HepG2 (cell line): Measurements from ENCODE around the gene ZNF512B. TPM values are rescaled to one million over a fixed set of nuclear protein-coding genes. Genes with fewer than 3 reads are reported as not detected.

Source experiments
- ADNP ChIP-seq: sonication (generic); formaldehyde crosslinking; IDR thresholded peaks from 2 replicates; pipeline ENCODE4 v1.4.0; 2020; ENCODE audit warnings: missing genetic modification reagents
- AGO1 ChIP-seq: fragments of 200-400 bp; formaldehyde crosslinking; IDR thresholded peaks from 2 replicates; pipeline ENCODE4 v1.6.1; 2017; ENCODE audit warnings: mild to moderate bottlenecking, low read depth, low read length, moderate library complexity; ENCODE audit not compliant: poor library complexity, severe bottlenecking
- CBFB ChIP-seq: sonication (generic); formaldehyde crosslinking; IDR thresholded peaks from 2 replicates; pipeline ENCODE4 v1.4.0; 2020; ENCODE audit warnings: missing genetic modification reagents
- GABPB1 ChIP-seq: IDR thresholded peaks from 2 replicates; pipeline ENCODE4 v1.6.1; 2016; ENCODE audit warnings: mild to moderate bottlenecking, missing genetic modification reagents, moderate library complexity, missing compliant biosample characterization
- MYC ChIP-seq: sonication (generic); formaldehyde crosslinking; IDR thresholded peaks from 2 replicates; pipeline ENCODE4 v1.9.0; 2021; ENCODE audit warnings: missing genetic modification reagents, borderline replicate concordance
- NR2F1 ChIP-seq, 2 experiments: fragments of 450-650 bp in 1 of 2; formaldehyde crosslinking in 1 of 2; IDR thresholded peaks; 2 replicates each; pipeline versions ENCODE4 v1.5.0 to v1.6.1; 2016 to 2020; ENCODE audit warnings: mild to moderate bottlenecking in 1 of 2, missing compliant biosample characterization in 1 of 2, missing genetic modification reagents in 1 of 2, moderate library complexity in 1 of 2
- PHF20 ChIP-seq: sonication (generic); formaldehyde crosslinking; IDR thresholded peaks from 2 replicates; pipeline ENCODE4 v1.5.0; 2020; ENCODE audit warnings: mild to moderate bottlenecking, missing genetic modification reagents
- POLR2AphosphoS5 ChIP-seq: IDR thresholded peaks from 2 replicates; pipeline ENCODE4 v1.6.1; 2012; ENCODE audit warnings: low read depth, low read length
- POLR2G ChIP-seq: fragments of 200-400 bp; formaldehyde crosslinking; IDR thresholded peaks from 2 replicates; pipeline ENCODE4 v1.6.1; 2018; ENCODE audit warnings: mild to moderate bottlenecking, low read depth, low read length, moderate library complexity
- PRDM4 ChIP-seq: sonication (generic); formaldehyde crosslinking; IDR thresholded peaks from 2 replicates; pipeline ENCODE4 v1.9.0; 2021; ENCODE audit warnings: missing genetic modification reagents, borderline replicate concordance
- SNAI1 ChIP-seq: sonication (generic); formaldehyde crosslinking; IDR thresholded peaks from 2 replicates; pipeline ENCODE4 v1.5.0; 2020; ENCODE audit warnings: mild to moderate bottlenecking, missing genetic modification reagents, borderline replicate concordance
- SRY ChIP-seq: sonication (generic); formaldehyde crosslinking; IDR thresholded peaks from 2 replicates; pipeline ENCODE4 v1.8.0; 2022; ENCODE audit warnings: mild to moderate bottlenecking, missing genetic modification reagents
- TCF7L2 ChIP-seq: IDR thresholded peaks from 2 replicates; pipeline ENCODE4 v1.6.1; 2011; ENCODE audit warnings: mild to moderate bottlenecking, low read depth, low read length, moderate library complexity
- TERF1 ChIP-seq: sonication (generic); formaldehyde crosslinking; IDR thresholded peaks from 2 replicates; pipeline ENCODE4 v1.8.0; 2022; ENCODE audit warnings: mild to moderate bottlenecking, missing genetic modification reagents, moderate library complexity
- ZBTB25 ChIP-seq: IDR thresholded peaks from 2 replicates; pipeline ENCODE4 v1.6.1; 2018; ENCODE audit warnings: missing genetic modification reagents
- ZMAT5 ChIP-seq: sonication (generic); formaldehyde crosslinking; IDR thresholded peaks from 2 replicates; pipeline ENCODE4 v1.5.0; 2020; ENCODE audit warnings: mild to moderate bottlenecking, low read depth, missing genetic modification reagents, borderline replicate concordance
- ZNF546 ChIP-seq: sonication (generic); formaldehyde crosslinking; conservative IDR thresholded peaks from 2 replicates; pipeline ENCODE4 v1.8.1; 2023; ENCODE audit warnings: mild to moderate bottlenecking, missing genetic modification reagents
- ZNF567 ChIP-seq: sonication (generic); formaldehyde crosslinking; IDR thresholded peaks from 2 replicates; pipeline ENCODE4 v1.8.1; 2023; ENCODE audit warnings: mild to moderate bottlenecking, missing genetic modification reagents, borderline replicate concordance
- ZNF776 ChIP-seq: sonication (generic); formaldehyde crosslinking; IDR thresholded peaks from 2 replicates; pipeline ENCODE4 v1.4.0; 2020; ENCODE audit warnings: mild to moderate bottlenecking, missing genetic modification reagents
- ZNF782 ChIP-seq: sonication (generic); formaldehyde crosslinking; IDR thresholded peaks from 2 replicates; pipeline ENCODE4 v1.4.0; 2020; ENCODE audit warnings: missing genetic modification reagents, mild to moderate bottlenecking, borderline replicate concordance
- polyA plus RNA-seq, 8 experiments: library from polyadenylated mRNA; depleted of rRNA in 3 of 8; stranded (reverse) in 7 of 8; unstranded in 1 of 8; fragments of >200 nt; fragmentation: Illumina TruSeq in 4 of 8; extraction: Trizol in 4 of 8; gene quantifications; 2 replicates each; pipeline versions ENCODE4 v1.2.1 to v1.2.3, GENCODE V29; 2011 to 2016; ENCODE audit warnings: low read depth in 4 of 8, missing spikeins in 1 of 8, mixed read lengths in 1 of 8; ENCODE audit not compliant: insufficient read depth in 1 of 8
- total RNA-seq, 5 experiments: library from RNA; depleted of rRNA; stranded (reverse); fragments of >200 nt; fragmentation: Illumina TruSeq; extraction: Trizol; gene quantifications; 2 replicates each; pipeline ENCODE4 v1.2.3, GENCODE V29; 2016; ENCODE audit warnings: low read depth in 1 of 5
- TF ChIP-seq, protein P1 (sequence below): sonication (generic); formaldehyde crosslinking; IDR thresholded peaks from 2 replicates; pipeline ENCODE4 v1.8.0; 2022; ENCODE audit warnings: missing genetic modification reagents, low read depth, mild to moderate bottlenecking, borderline replicate concordance

The ZNF512B gene
- total and polyA plus RNA-seq, 2 of the 13 experiments (the other 11 are each of a cell fraction or from before 2014, with no cell fraction given), result 11.5 to 30.6 TPM

GRCh38 chr20:63945031-63945658, 24.6 kb downstream of the ZNF512B start (continued):
- no peak for TF ChIP-seq ZMAT5 (CRISPR knock-in tag)
- peak; percentile 19; the same call in 1 of the 2 replicates for TF ChIP-seq POLR2G
- TF ChIP-seq SNAI1 (CRISPR knock-in tag), result no peak
- no peak for TF ChIP-seq ZNF546 (CRISPR knock-in tag)
- no peak for TF ChIP-seq NR2F1 (CRISPR knock-in tag; IDR thresholded peaks at IDR 0.05)
- no peak for TF ChIP-seq CBFB (CRISPR knock-in tag)
- TF ChIP-seq GABPB1 (CRISPR knock-in tag), result 0 out of 2 replicates have a peak, but pooled peaks have one; percentile 3
- TF ChIP-seq TCF7L2, result no peak
- no peak for TF ChIP-seq SRY (CRISPR knock-in tag)
- no peak for TF ChIP-seq PRDM4 (CRISPR knock-in tag)
- TF ChIP-seq ADNP (CRISPR knock-in tag), result no peak
- peak; percentile 63; the same call in 1 of the 2 replicates for TF ChIP-seq TERF1 (CRISPR knock-in tag)
- no peak for TF ChIP-seq ZNF776 (CRISPR knock-in tag)
- no peak for TF ChIP-seq PHF20 (CRISPR knock-in tag)
- TF ChIP-seq, protein P1, sequence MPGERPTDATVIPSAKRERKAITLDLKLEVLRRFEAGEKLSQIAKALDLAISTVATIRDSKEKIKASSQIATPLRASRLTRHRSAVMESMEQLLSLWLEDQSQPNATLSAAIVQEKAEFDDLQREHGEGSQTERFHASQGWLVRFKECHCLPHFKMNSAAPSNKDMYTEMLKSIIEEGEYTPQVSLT (CRISPR knock-in tag), result no peak
- no peak for TF ChIP-seq POLR2AphosphoS5
- TF ChIP-seq AGO1, result peak; percentile 21
- peak; percentile 30; the same call in 1 of the 2 replicates for TF ChIP-seq MYC (CRISPR knock-in tag)
- TF ChIP-seq ZBTB25 (CRISPR knock-in tag), result no peak
- no peak for TF ChIP-seq ZNF782 (CRISPR knock-in tag)
- TF ChIP-seq ZNF567 (CRISPR knock-in tag), result no peak
